GM12873 (cell line): ENCODE measurements around the gene PPP4R2.

Experiments used
- CTCF ChIP-seq: IDR thresholded peaks from 2 replicates; pipeline ENCODE4 v1.5.1; 2012; ENCODE audit warnings: low read depth, mild to moderate bottlenecking, moderate library complexity, low read length, control low read depth; ENCODE audit not compliant: insufficient read depth; ENCODE audit errors: missing control alignments

PPP4R2 gene

GRCh38 chr3:72996121-72996472 is 514 bp upstream of the PPP4R2 start:
- no peak for TF ChIP-seq CTCF

GRCh38 chr3:72997421-72997961 is 880 bp downstream of the PPP4R2 start:
- peak; percentile 55 for TF ChIP-seq CTCF

- TF ChIP-seq CTCF = no peak
Observed at GRCh38 chr3:72998466-72998865, 1.9 kb downstream of the PPP4R2 start.

- TF ChIP-seq CTCF = no peak
Observed at GRCh38 chr3:72999951-73000350, 3.3 kb downstream of the PPP4R2 start.

GRCh38 chr3:73004316-73004715 is 7.7 kb downstream of the PPP4R2 start:
- TF ChIP-seq CTCF = no peak

GRCh38 chr3:73007992-73008712 is 11.5 kb downstream of the PPP4R2 start:
- TF ChIP-seq CTCF = no peak

GRCh38 chr3:73009008-73009407 is 12.4 kb downstream of the PPP4R2 start:
- no peak for TF ChIP-seq CTCF
